ENCODE data around the gene TEF.
A peak's percentile ranks its signal among the peaks of the same experiment; 100 is the strongest.

TEF gene

DNA sequence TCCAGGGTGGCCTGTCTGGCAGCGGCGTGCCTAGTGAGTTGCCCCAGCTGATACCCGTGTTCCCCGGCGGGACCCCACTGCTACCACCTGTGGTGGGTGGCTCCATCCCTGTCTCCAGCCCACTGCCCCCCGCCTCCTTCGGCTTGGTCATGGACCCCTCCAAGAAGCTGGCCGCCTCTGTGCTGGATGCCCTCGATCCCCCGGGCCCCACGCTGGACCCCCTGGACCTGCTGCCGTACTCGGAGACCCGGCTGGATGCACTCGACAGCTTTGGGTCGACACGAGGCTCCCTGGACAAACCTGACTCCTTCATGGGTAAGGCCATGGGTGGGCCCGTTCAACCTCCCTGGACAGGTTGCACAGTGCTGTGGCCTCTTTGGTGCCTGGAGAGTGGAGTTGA is 41.9 kb upstream of the TEF start:
- TF ChIP-seq CTCF (IDR thresholded peaks at IDR 0.05; ENCODE audit: low read depth, low read length, missing control alignments) = no peak
- H3K4me3 ChIP-seq (ENCODE audit: low read depth, low read length) = no peak overlapping the region
- DNase-seq (ENCODE audit: low read depth) = no peak

- DNase-seq (ENCODE audit: low read depth) = no peak
- no peak overlapping the region for H3K4me3 ChIP-seq (ENCODE audit: low read depth, low read length)
- no peak for TF ChIP-seq CTCF (IDR thresholded peaks at IDR 0.05; ENCODE audit: low read depth, low read length, missing control alignments)
Observed at GRCh38 chr22:41340357-41340756, 41.4 kb upstream of the TEF start.

DNA sequence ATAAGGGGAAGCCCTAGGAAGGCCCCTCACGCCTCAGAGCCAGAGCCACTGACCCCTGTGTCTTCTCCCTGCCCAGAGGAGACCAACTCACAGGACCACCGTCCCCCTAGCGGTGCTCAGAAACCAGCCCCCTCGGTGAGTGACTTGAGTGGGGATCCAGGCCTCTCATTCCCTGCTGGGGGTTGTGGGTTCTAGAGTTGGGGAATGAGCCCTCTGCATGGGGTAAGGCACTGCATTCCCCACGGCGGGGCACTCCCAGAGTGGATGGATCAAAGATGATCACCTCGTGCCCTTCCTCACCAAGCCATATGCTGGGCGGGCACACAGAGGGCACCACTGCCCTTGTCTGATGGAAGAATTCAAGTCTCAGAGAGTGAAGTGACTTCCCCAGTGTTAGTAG is 40.7 kb upstream of the TEF start:
- no peak overlapping the region for H3K4me3 ChIP-seq (ENCODE audit: low read depth, low read length)
- DNase-seq (ENCODE audit: low read depth) = no peak
- TF ChIP-seq CTCF (IDR thresholded peaks at IDR 0.05; ENCODE audit: low read depth, low read length, missing control alignments) = no peak

DNA sequence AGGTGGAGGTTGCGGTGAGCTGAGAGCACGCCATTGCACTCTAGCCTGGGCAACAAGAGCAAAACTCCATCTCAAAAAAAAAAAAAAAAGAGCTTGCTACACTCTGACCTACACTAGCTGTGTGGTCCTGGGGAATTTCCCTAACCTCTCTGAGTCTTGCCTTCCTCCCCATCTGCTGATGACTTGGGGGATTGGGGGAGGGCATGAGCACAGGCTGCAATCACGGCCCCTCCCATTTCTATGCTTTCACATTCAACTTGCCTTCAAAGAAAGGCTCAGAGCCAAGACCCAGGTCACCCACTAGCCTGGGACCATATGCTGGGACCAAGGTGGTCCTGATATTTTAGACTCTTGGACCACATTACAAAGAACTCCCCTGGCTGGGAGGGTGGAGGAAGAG is 39.8 kb upstream of the TEF start:
- DNase-seq (ENCODE audit: low read depth) = peak; percentile 8
- no peak overlapping the region for H3K4me3 ChIP-seq (ENCODE audit: low read depth, low read length)
- TF ChIP-seq CTCF (IDR thresholded peaks at IDR 0.05; ENCODE audit: low read depth, low read length, missing control alignments) = no peak

DNA sequence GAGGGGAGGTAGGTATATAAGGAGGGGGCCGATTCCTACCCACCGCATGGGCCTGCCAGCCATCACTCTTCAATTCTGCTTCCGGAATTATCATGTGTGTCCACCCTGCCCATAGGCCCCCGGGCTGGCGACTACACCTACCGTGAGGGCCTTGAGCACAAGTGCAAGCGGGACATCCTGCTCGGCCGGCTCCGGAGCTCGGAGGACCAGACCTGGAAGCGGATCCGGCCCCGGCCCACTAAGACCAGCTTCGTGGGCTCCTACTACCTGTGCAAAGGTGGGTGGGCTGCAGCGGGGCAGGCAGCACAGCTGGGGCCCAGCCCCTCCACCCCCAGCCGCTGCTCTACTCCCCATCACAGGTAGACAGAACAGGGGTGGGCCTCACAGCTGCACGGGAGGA is 38.4 kb upstream of the TEF start:
- H3K4me3 ChIP-seq (ENCODE audit: low read depth, low read length) = no peak overlapping the region
- DNase-seq (ENCODE audit: low read depth) = no peak
- no peak for TF ChIP-seq CTCF (IDR thresholded peaks at IDR 0.05; ENCODE audit: low read depth, low read length, missing control alignments)

- no peak overlapping the region for H3K4me3 ChIP-seq (ENCODE audit: low read depth, low read length)
- TF ChIP-seq CTCF (IDR thresholded peaks at IDR 0.05; ENCODE audit: low read depth, low read length, missing control alignments) = no peak
- no peak for DNase-seq (ENCODE audit: low read depth)
Observed at GRCh38 chr22:41343717-41344116, 38.0 kb upstream of the TEF start.

DNA sequence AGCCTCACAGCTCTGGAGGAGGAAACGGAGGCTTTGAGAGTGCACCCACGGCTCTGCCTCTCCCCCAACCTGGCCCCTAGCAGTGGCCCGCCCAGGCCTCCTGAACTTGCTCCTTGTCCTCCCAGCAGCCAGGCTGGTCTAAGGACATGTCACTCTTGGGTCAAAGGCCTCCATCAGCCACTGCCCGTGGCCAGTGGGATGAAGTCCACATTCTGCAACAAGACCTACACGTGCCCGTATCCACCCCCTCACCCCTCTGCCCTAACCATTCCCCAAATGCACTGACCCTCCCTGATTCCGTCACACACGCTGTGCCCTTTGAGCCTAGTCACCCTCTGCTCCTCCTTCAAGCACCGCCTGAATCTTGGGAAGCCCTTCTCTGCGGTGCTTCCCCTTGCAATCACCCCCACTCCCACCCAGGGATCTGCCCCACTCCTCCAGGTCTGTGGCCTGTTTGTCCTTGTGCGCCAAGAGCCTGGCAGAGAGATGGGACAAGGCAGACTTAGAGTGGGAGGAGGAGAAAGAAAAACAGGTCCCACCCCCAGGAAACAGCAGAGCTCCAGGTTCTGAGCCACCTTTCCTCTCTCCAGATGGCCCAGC is 37.5 kb upstream of the TEF start:
- no peak for DNase-seq (ENCODE audit: low read depth)
- H3K4me3 ChIP-seq (ENCODE audit: low read depth, low read length) = no peak overlapping the region
- no peak for TF ChIP-seq CTCF (IDR thresholded peaks at IDR 0.05; ENCODE audit: low read depth, low read length, missing control alignments)
